Measurements from ENCODE around the gene KIF9.
"Not testable (repeated sequence)": the region's sequence is repeated elsewhere in the genome, so short reads cannot be mapped to it uniquely, and the experiment has no call there.

KIF9 gene

GRCh38 chr3:47274652-47275051 lies 7.9 kb downstream of the KIF9 start:
- Mint-ChIP-seq H3K4me3 (no peak overlapping the region), H3K27me3 (no peaks in the 10 kb centered on the region), H3K27ac (no peak overlapping the region), H3K4me1 (no peaks in the 10 kb centered on the region), H3K9me3 (no peaks in the 10 kb centered on the region)
- DNase-seq (no peak), ATAC-seq (no peak)

- no peak overlapping the region for H3K4me3 Mint-ChIP-seq
- H3K27me3 Mint-ChIP-seq = no peaks in the 10 kb centered on the region
- no peaks in the 10 kb centered on the region for H3K9me3 Mint-ChIP-seq
- no peak overlapping the region for H3K27ac Mint-ChIP-seq
- H3K4me1 Mint-ChIP-seq = no peaks in the 10 kb centered on the region
- ATAC-seq = no peak
- DNase-seq = no peak
Observed at GRCh38 chr3:47273564-47273963, 9.0 kb downstream of the KIF9 start.

- ATAC-seq (no peak), DNase-seq (no peak)
- Mint-ChIP-seq H3K9me3 (no peaks in the 10 kb centered on the region), H3K4me1 (peaks cover 10% of the 10 kb centered on the region), H3K27ac (peak overlapping the region in 1 of 2 donors; percentile 42), H3K4me3 (no peak overlapping the region), H3K27me3 (no peaks in the 10 kb centered on the region)
Observed at GRCh38 chr3:47270526-47270925, 12.1 kb downstream of the KIF9 start.

- H3K9me3 Mint-ChIP-seq = no peaks in the 10 kb centered on the region
- H3K27me3 Mint-ChIP-seq = no peaks in the 10 kb centered on the region
- H3K27ac Mint-ChIP-seq = no peak overlapping the region
- H3K4me3 Mint-ChIP-seq = no peak overlapping the region
- DNase-seq (no peak), ATAC-seq (no peak)
- peaks cover 10% of the 10 kb centered on the region for H3K4me1 Mint-ChIP-seq
Observed at GRCh38 chr3:47267490-47267824, 15.1 kb downstream of the KIF9 start.

GRCh38 chr3:47266709-47267489 lies 15.7 kb downstream of the KIF9 start:
- ATAC-seq (peak; percentile 85), DNase-seq (peak; percentile 35 to 54)
- Mint-ChIP-seq H3K4me3 (no peak overlapping the region), H3K9me3 (no peaks in the 10 kb centered on the region), H3K27ac (peak overlapping the region in 1 of 2 donors; percentile 72), H3K4me1 (peaks cover 10% of the 10 kb centered on the region), H3K27me3 (no peaks in the 10 kb centered on the region)

- Mint-ChIP-seq H3K4me3 (no peak overlapping the region), H3K9me3 (no peaks in the 10 kb centered on the region), H3K4me1 (peaks cover 10% of the 10 kb centered on the region), H3K27me3 (no peaks in the 10 kb centered on the region), H3K27ac (no peak overlapping the region)
- DNase-seq (no peak), ATAC-seq (no peak)
Observed at GRCh38 chr3:47265725-47266428, 16.7 kb downstream of the KIF9 start.

GRCh38 chr3:47265008-47265407 lies 17.6 kb downstream of the KIF9 start:
- Mint-ChIP-seq H3K4me1 (peaks cover 10% of the 10 kb centered on the region), H3K4me3 (no peak overlapping the region), H3K27ac (no peak overlapping the region), H3K9me3 (no peaks in the 10 kb centered on the region), H3K27me3 (no peaks in the 10 kb centered on the region)
- ATAC-seq (no peak), DNase-seq (no peak)

- Mint-ChIP-seq H3K27ac (no peak overlapping the region), H3K4me3 (no peak overlapping the region), H3K4me1 (no peaks in the 10 kb centered on the region), H3K27me3 (no peaks in the 10 kb centered on the region), H3K9me3 (no peaks in the 10 kb centered on the region)
- ATAC-seq = no peak
- no peak for DNase-seq
Observed at GRCh38 chr3:47261301-47261700, 21.3 kb downstream of the KIF9 start.

GRCh38 chr3:47260605-47261004 lies 22.0 kb downstream of the KIF9 start:
- ATAC-seq (no peak), DNase-seq (no peak)
- no peaks in the 10 kb centered on the region for H3K9me3 Mint-ChIP-seq
- H3K27ac Mint-ChIP-seq = no peak overlapping the region
- H3K4me1 Mint-ChIP-seq = no peaks in the 10 kb centered on the region
- H3K27me3 Mint-ChIP-seq = no peaks in the 10 kb centered on the region
- no peak overlapping the region for H3K4me3 Mint-ChIP-seq

GRCh38 chr3:47259114-47259513 lies 23.5 kb downstream of the KIF9 start:
- no peak overlapping the region for H3K4me3 Mint-ChIP-seq
- H3K27me3 Mint-ChIP-seq = no peaks in the 10 kb centered on the region
- ATAC-seq (no peak), DNase-seq (no peak)
- no peaks in the 10 kb centered on the region for H3K9me3 Mint-ChIP-seq
- H3K4me1 Mint-ChIP-seq = no peaks in the 10 kb centered on the region
- peak overlapping the region in 1 of 2 donors; percentile 59 for H3K27ac Mint-ChIP-seq

GRCh38 chr3:47256331-47256730 lies 26.3 kb downstream of the KIF9 start:
- H3K27ac Mint-ChIP-seq, H3K27me3 Mint-ChIP-seq, H3K9me3 Mint-ChIP-seq, DNase-seq, ATAC-seq, H3K4me1 Mint-ChIP-seq, H3K4me3 Mint-ChIP-seq: not testable (repeated sequence)

GRCh38 chr3:47251689-47252088 lies 30.9 kb downstream of the KIF9 start:
- H3K27ac Mint-ChIP-seq = peak overlapping the region in 1 of 2 donors; percentile 34
- H3K27me3 Mint-ChIP-seq = no peaks in the 10 kb centered on the region
- no peak overlapping the region for H3K4me3 Mint-ChIP-seq
- DNase-seq (no peak), ATAC-seq (no peak)
- H3K4me1 Mint-ChIP-seq = no peaks in the 10 kb centered on the region
- no peaks in the 10 kb centered on the region for H3K9me3 Mint-ChIP-seq

GRCh38 chr3:47251085-47251484 lies 31.5 kb downstream of the KIF9 start:
- not testable (repeated sequence) for H3K27me3 Mint-ChIP-seq, H3K4me1 Mint-ChIP-seq, ATAC-seq, H3K4me3 Mint-ChIP-seq, H3K9me3 Mint-ChIP-seq, DNase-seq
- peak overlapping the region in 1 of 2 donors; percentile 53 for H3K27ac Mint-ChIP-seq

GRCh38 chr3:47250309-47251060 lies 32.1 kb downstream of the KIF9 start:
- DNase-seq (no peak), ATAC-seq (no peak)
- Mint-ChIP-seq H3K27me3 (no peaks in the 10 kb centered on the region), H3K9me3 (no peaks in the 10 kb centered on the region), H3K4me1 (no peaks in the 10 kb centered on the region), H3K27ac (no peak overlapping the region), H3K4me3 (no peak overlapping the region)

GRCh38 chr3:47247131-47248064 lies 35.2 kb downstream of the KIF9 start:
- H3K4me3 Mint-ChIP-seq = no peak overlapping the region
- no peak overlapping the region for H3K27ac Mint-ChIP-seq
- no peaks in the 10 kb centered on the region for H3K9me3 Mint-ChIP-seq
- H3K4me1 Mint-ChIP-seq = no peaks in the 10 kb centered on the region
- no peak for ATAC-seq
- no peaks in the 10 kb centered on the region for H3K27me3 Mint-ChIP-seq
- no peak for DNase-seq
